GM18519 (cell line): ENCODE results near the gene NDUFC1.
"Not testable (repeated sequence)": the region's sequence is repeated elsewhere in the genome, so short reads cannot be mapped to it uniquely, and the experiment has no call there.

Experiments
- ATAC-seq: cut with Tn5 transposase; IDR thresholded peaks from one replicate; pipeline ENCODE4 v1.9.1; 2021; ENCODE audit warnings: mild to moderate bottlenecking, moderate library complexity; ENCODE audit not compliant: unreplicated experiment, low FRiP score

The NDUFC1 gene

GRCh38 chr4:139255581-139255980, 46.7 kb downstream of the NDUFC1 start:
- not testable (repeated sequence) for ATAC-seq

GRCh38 chr4:139253713-139254112, 48.6 kb downstream of the NDUFC1 start:
- no peak for ATAC-seq

- no peak for ATAC-seq
These were observed 49.2 kb downstream of the NDUFC1 start for GRCh38 chr4:139253046-139253445.

- ATAC-seq, result no peak
These were observed 54.5 kb downstream of the NDUFC1 start for GRCh38 chr4:139247700-139248238.

GRCh38 chr4:139247241-139247640, 55.0 kb downstream of the NDUFC1 start:
- ATAC-seq, result no peak

- ATAC-seq, result no peak
These were observed 56.1 kb downstream of the NDUFC1 start for GRCh38 chr4:139246166-139246565.

- no peak for ATAC-seq
These were observed 56.7 kb downstream of the NDUFC1 start for GRCh38 chr4:139245590-139245989.

GRCh38 chr4:139243448-139244365, 58.6 kb downstream of the NDUFC1 start:
- ATAC-seq, result no peak

- ATAC-seq, result no peak
These were observed 59.7 kb downstream of the NDUFC1 start for GRCh38 chr4:139242511-139243051.

- no peak for ATAC-seq
These were observed 60.5 kb downstream of the NDUFC1 start for GRCh38 chr4:139241784-139242151.

- no peak for ATAC-seq
These were observed 61.0 kb downstream of the NDUFC1 start for GRCh38 chr4:139241086-139241783.
